Stimulated activated CD4-positive, alpha-beta T cell treated with anti-CD3 and anti-CD28 coated beads, Interleukin-4, amount 100 ng/mL, for 4 hours (primary cell): ENCODE data around the gene PPP6R3.
A peak's percentile ranks its signal among the peaks of the same experiment; 100 is the strongest.

Experiments used
- DNase-seq, 2 experiments: peaks; one replicate each; pipeline ENCODE4 v3.0.0-alpha.2; 2020

Gene PPP6R3

GRCh38 chr11:68569357-68569756 lies 108.8 kb downstream of the PPP6R3 start:
- DNase-seq: no peak

- no peak for DNase-seq
Observed at GRCh38 chr11:68570691-68571090, 110.1 kb downstream of the PPP6R3 start.

GRCh38 chr11:68574308-68574707 lies 113.8 kb downstream of the PPP6R3 start:
- DNase-seq: no peak

GRCh38 chr11:68575025-68575665 lies 114.6 kb downstream of the PPP6R3 start:
- no peak for DNase-seq

- no peak for DNase-seq
Observed at GRCh38 chr11:68579455-68579854, 118.9 kb downstream of the PPP6R3 start.

- no peak for DNase-seq
Observed at GRCh38 chr11:68581439-68581838, 120.9 kb downstream of the PPP6R3 start.

- DNase-seq: no peak
Observed at GRCh38 chr11:68581901-68582300, 121.3 kb downstream of the PPP6R3 start.

GRCh38 chr11:68582416-68583040 lies 122.0 kb downstream of the PPP6R3 start:
- no peak for DNase-seq

- DNase-seq: no peak
Observed at GRCh38 chr11:68583041-68583446, 122.5 kb downstream of the PPP6R3 start.

- peak; percentile 21 to 53 for DNase-seq
Observed at GRCh38 chr11:68584097-68584496, 123.5 kb downstream of the PPP6R3 start.

- DNase-seq: no peak
Observed at GRCh38 chr11:68584991-68585524, 124.5 kb downstream of the PPP6R3 start.

GRCh38 chr11:68589547-68590216 lies 129.1 kb downstream of the PPP6R3 start:
- no peak for DNase-seq

GRCh38 chr11:68591719-68592118 lies 131.2 kb downstream of the PPP6R3 start:
- no peak for DNase-seq

- no peak for DNase-seq
Observed at GRCh38 chr11:68593441-68593840, 132.9 kb downstream of the PPP6R3 start.

- no peak for DNase-seq
Observed at GRCh38 chr11:68594123-68594522, 133.6 kb downstream of the PPP6R3 start.

GRCh38 chr11:68596231-68596630 lies 135.7 kb downstream of the PPP6R3 start:
- DNase-seq: no peak

- DNase-seq: no peak
Observed at GRCh38 chr11:68598816-68599653, 138.5 kb downstream of the PPP6R3 start.

GRCh38 chr11:68601147-68601546 lies 140.6 kb downstream of the PPP6R3 start:
- no peak for DNase-seq

GRCh38 chr11:68609761-68610160 lies 149.2 kb downstream of the PPP6R3 start:
- no peak for DNase-seq

GRCh38 chr11:68610452-68611116 lies 150.0 kb downstream of the PPP6R3 start:
- no peak for DNase-seq

- no peak for DNase-seq
Observed at GRCh38 chr11:68615657-68616056, 155.1 kb downstream of the PPP6R3 start.
